ENCODE measurements around the gene ZNF540. TPM values are rescaled to one million over a fixed set of nuclear protein-coding genes. Genes with fewer than 3 reads are reported as not detected.

The ZNF540 gene
- total and polyA plus RNA-seq, 3 donors (not counting 1 experiment from before 2014, with no cell fraction given), result 0.34 to 1.5 (median 0.73) TPM

Other genes starting within 250 kb of the ZNF540 start
- gene ZNF527, start 223.8 kb upstream of the ZNF540 start, total RNA-seq, result 1 to 10 TPM; 3.2 to 6.5 TPM
- gene ZNF527, start 223.8 kb upstream of the ZNF540 start, polyA plus RNA-seq, result 1.8 TPM
- gene ZNF569, start 127.4 kb upstream of the ZNF540 start, total RNA-seq, result 1 to 10 TPM; 5.5 to 6.0 TPM
- gene ZNF569, start 127.4 kb upstream of the ZNF540 start, polyA plus RNA-seq, result 1.1 TPM
- 10 to 100 TPM in 1 of 2 donors, 1 to 10 TPM in 1; 5.5 to 11.8 TPM for gene ZNF570, start 125.5 kb upstream of the ZNF540 start, total RNA-seq
- 0.94 TPM for gene ZNF570, start 125.5 kb upstream of the ZNF540 start, polyA plus RNA-seq
- gene ZNF793, start 87.9 kb upstream of the ZNF540 start, total RNA-seq, result 1 to 10 TPM; 6.0 to 6.2 TPM
- gene ZNF793, start 87.9 kb upstream of the ZNF540 start, polyA plus RNA-seq, result 1.6 TPM
- gene ZNF571, start 84 bp upstream of the ZNF540 start, total RNA-seq, result 1 to 10 TPM; 3.8 to 5.3 TPM
- gene ZNF571, start 84 bp upstream of the ZNF540 start, polyA plus RNA-seq, result 0.84 TPM
- gene ZFP30, start 60.6 kb downstream of the ZNF540 start, total RNA-seq, result 10 to 100 TPM; 10.9 to 19.2 TPM
- 1.8 TPM for gene ZFP30, start 60.6 kb downstream of the ZNF540 start, polyA plus RNA-seq
- 1 to 10 TPM; 8.3 to 9.0 TPM for gene ZNF607, start 124.9 kb downstream of the ZNF540 start, total RNA-seq
- gene ZNF607, start 124.9 kb downstream of the ZNF540 start, polyA plus RNA-seq, result 2.1 TPM
- gene ZNF573, start 184.7 kb downstream of the ZNF540 start, total RNA-seq, result 1 to 10 TPM; 5.5 to 8.7 TPM
- gene ZNF573, start 184.7 kb downstream of the ZNF540 start, polyA plus RNA-seq, result 5.9 TPM